GM19455 (cell line): ENCODE results near the gene PHRF1.
"Not testable (repeated sequence)": the region's sequence is repeated elsewhere in the genome, so short reads cannot be mapped to it uniquely, and the experiment has no call there.

Experiments used
- ATAC-seq: cut with Tn5 transposase; IDR thresholded peaks from one replicate; pipeline ENCODE4 v1.9.1; 2021; ENCODE audit not compliant: unreplicated experiment

The PHRF1 gene

GRCh38 chr11:571802-572185, 4.5 kb upstream of the PHRF1 start:
- ATAC-seq, result no peak

GRCh38 chr11:573146-573759, 3.0 kb upstream of the PHRF1 start:
- no peak for ATAC-seq

GRCh38 chr11:574031-574570, 2.2 kb upstream of the PHRF1 start:
- not testable (repeated sequence) for ATAC-seq

GRCh38 chr11:574632-575312, 1.5 kb upstream of the PHRF1 start:
- no peak for ATAC-seq

- ATAC-seq, result peak; percentile 40
Observed at GRCh38 chr11:575313-575995, 816 bp upstream of the PHRF1 start.

- no peak for ATAC-seq
Observed at GRCh38 chr11:576811-577610, 741 bp downstream of the PHRF1 start.

- no peak for ATAC-seq
Observed at GRCh38 chr11:577611-577894, 1.3 kb downstream of the PHRF1 start.

GRCh38 chr11:578276-579035, 2.2 kb downstream of the PHRF1 start:
- ATAC-seq, result no peak

GRCh38 chr11:579830-580601, 3.7 kb downstream of the PHRF1 start:
- ATAC-seq, result no peak

GRCh38 chr11:581342-581741, 5.1 kb downstream of the PHRF1 start:
- no peak for ATAC-seq

- no peak for ATAC-seq
Observed at GRCh38 chr11:581752-582151, 5.5 kb downstream of the PHRF1 start.

GRCh38 chr11:584287-584686, 8.0 kb downstream of the PHRF1 start:
- ATAC-seq, result no peak

- ATAC-seq, result no peak
Observed at GRCh38 chr11:586376-587316, 10.4 kb downstream of the PHRF1 start.

GRCh38 chr11:587546-587945, 11.3 kb downstream of the PHRF1 start:
- no peak for ATAC-seq

- no peak for ATAC-seq
Observed at GRCh38 chr11:587978-588380, 11.7 kb downstream of the PHRF1 start.

GRCh38 chr11:589798-590197, 13.5 kb downstream of the PHRF1 start:
- ATAC-seq, result no peak

- ATAC-seq, result no peak
Observed at GRCh38 chr11:590997-591396, 14.7 kb downstream of the PHRF1 start.

GRCh38 chr11:592501-592900, 16.2 kb downstream of the PHRF1 start:
- no peak for ATAC-seq

GRCh38 chr11:592918-593317, 16.6 kb downstream of the PHRF1 start:
- no peak for ATAC-seq
